Adipocyte (in vitro differentiated cells): ENCODE measurements around the gene DNAJC10.
"Not testable (repeated sequence)": the region's sequence is repeated elsewhere in the genome, so short reads cannot be mapped to it uniquely, and the experiment has no call there.

ENCODE experiments used
- DNase-seq: peaks from one replicate; pipeline ENCODE4 v3.0.0-alpha.2; 2015; ENCODE audit warnings: low read depth
- H3K27me3 ChIP-seq: replicated peaks from 2 replicates; pipeline ENCODE4 v1.7.0; 2013; ENCODE audit warnings: mild to moderate bottlenecking, low read length, moderate library complexity; ENCODE audit not compliant: control insufficient read depth, insufficient read depth
- H3K36me3 ChIP-seq: 2 replicates; pipeline ENCODE4 v1.7.0; 2013; ENCODE audit warnings: low read length, mild to moderate bottlenecking, moderate library complexity; ENCODE audit not compliant: control insufficient read depth, insufficient read depth, severe bottlenecking
- H3K4me1 ChIP-seq: 2 replicates; pipeline ENCODE4 v1.7.0; 2013; ENCODE audit warnings: mild to moderate bottlenecking, low read length, moderate library complexity; ENCODE audit not compliant: control insufficient read depth, insufficient read depth
- H3K4me3 ChIP-seq: 2 replicates; pipeline ENCODE4 v1.7.0; 2013; ENCODE audit warnings: mild to moderate bottlenecking, low read length, moderate library complexity
- H3K9ac ChIP-seq: 2 replicates; pipeline ENCODE4 v1.7.0; 2013; ENCODE audit warnings: mild to moderate bottlenecking, low read length, moderate library complexity
- H3K9me3 ChIP-seq: 2 replicates; pipeline ENCODE4 v1.7.0; 2013; ENCODE audit warnings: mild to moderate bottlenecking, low read length, moderate library complexity; ENCODE audit not compliant: control insufficient read depth

DNAJC10 gene

GRCh38 chr2:182754231-182754630 lies 38.2 kb downstream of the DNAJC10 start:
- no peak for DNase-seq
- Histone ChIP-seq H3K27me3 (no peaks in the 10 kb centered on the region), H3K4me3 (no peak overlapping the region), H3K36me3 (peaks cover 76% of the 10 kb centered on the region), H3K9ac (no peak overlapping the region), H3K9me3 (no peaks in the 10 kb centered on the region), H3K4me1 (no peaks in the 10 kb centered on the region)

- Histone ChIP-seq H3K27me3 (no peaks in the 10 kb centered on the region), H3K9ac (no peak overlapping the region), H3K36me3 (peaks cover 76% of the 10 kb centered on the region), H3K4me3 (no peak overlapping the region), H3K9me3 (no peaks in the 10 kb centered on the region), H3K4me1 (peaks cover 13% of the 10 kb centered on the region)
- DNase-seq = no peak
Measured at GRCh38 chr2:182758379-182758778, 42.3 kb downstream of the DNAJC10 start.

- Histone ChIP-seq H3K36me3 (peaks cover 60% of the 10 kb centered on the region), H3K27me3 (no peaks in the 10 kb centered on the region), H3K9me3 (no peaks in the 10 kb centered on the region), H3K9ac (peak overlapping the region; percentile 40), H3K4me1 (peaks cover 13% of the 10 kb centered on the region), H3K4me3 (no peak overlapping the region)
- DNase-seq = peak; percentile 60
Measured at GRCh38 chr2:182761903-182762302, 45.8 kb downstream of the DNAJC10 start.

GRCh38 chr2:182763311-182763912 lies 47.4 kb downstream of the DNAJC10 start:
- Histone ChIP-seq H3K9ac (no peak overlapping the region), H3K9me3 (no peaks in the 10 kb centered on the region), H3K4me3 (no peak overlapping the region), H3K4me1 (peaks cover 13% of the 10 kb centered on the region), H3K36me3 (peaks cover 45% of the 10 kb centered on the region), H3K27me3 (no peaks in the 10 kb centered on the region)
- DNase-seq = peak; percentile 67

GRCh38 chr2:182766626-182767025 lies 50.6 kb downstream of the DNAJC10 start:
- H3K4me1 ChIP-seq = peaks cover 9% of the 10 kb centered on the region
- H3K4me3 ChIP-seq = no peak overlapping the region
- no peak for DNase-seq
- H3K36me3 ChIP-seq = peaks cover 20% of the 10 kb centered on the region
- no peaks in the 10 kb centered on the region for H3K27me3 ChIP-seq
- H3K9me3 ChIP-seq = no peaks in the 10 kb centered on the region
- H3K9ac ChIP-seq = no peak overlapping the region

- Histone ChIP-seq H3K36me3 (peaks cover 20% of the 10 kb centered on the region), H3K9ac (no peak overlapping the region), H3K4me3 (no peak overlapping the region), H3K9me3 (peaks cover 5% of the 10 kb centered on the region), H3K27me3 (no peaks in the 10 kb centered on the region), H3K4me1 (no peaks in the 10 kb centered on the region)
- peak; percentile 47 for DNase-seq
Measured at GRCh38 chr2:182767578-182767977, 51.5 kb downstream of the DNAJC10 start.

- H3K36me3 ChIP-seq = peaks cover 11% of the 10 kb centered on the region
- DNase-seq, H3K4me3 ChIP-seq, H3K9ac ChIP-seq, H3K27me3 ChIP-seq, H3K9me3 ChIP-seq, H3K4me1 ChIP-seq: not testable (repeated sequence)
Measured at GRCh38 chr2:182768950-182769349, 52.9 kb downstream of the DNAJC10 start.

- Histone ChIP-seq H3K9ac (no peak overlapping the region), H3K4me3 (no peak overlapping the region), H3K9me3 (no peaks in the 10 kb centered on the region), H3K36me3 (peaks cover 42% of the 10 kb centered on the region), H3K27me3 (no peaks in the 10 kb centered on the region), H3K4me1 (no peaks in the 10 kb centered on the region)
- no peak for DNase-seq
Measured at GRCh38 chr2:182779323-182779722, 63.3 kb downstream of the DNAJC10 start.

GRCh38 chr2:182781099-182781498 lies 65.0 kb downstream of the DNAJC10 start:
- not testable (repeated sequence) for H3K27me3 ChIP-seq, DNase-seq, H3K4me3 ChIP-seq, H3K4me1 ChIP-seq, H3K9me3 ChIP-seq, H3K9ac ChIP-seq
- H3K36me3 ChIP-seq = peaks cover 27% of the 10 kb centered on the region

- H3K4me3 ChIP-seq, H3K9me3 ChIP-seq, H3K27me3 ChIP-seq, H3K4me1 ChIP-seq, DNase-seq, H3K9ac ChIP-seq: not testable (repeated sequence)
- peaks cover 14% of the 10 kb centered on the region for H3K36me3 ChIP-seq
Measured at GRCh38 chr2:182782686-182783085, 66.6 kb downstream of the DNAJC10 start.

GRCh38 chr2:182784058-182784706 lies 68.1 kb downstream of the DNAJC10 start:
- Histone ChIP-seq H3K9ac (no peak overlapping the region), H3K36me3 (peaks cover 1% of the 10 kb centered on the region), H3K4me3 (no peak overlapping the region), H3K9me3 (no peaks in the 10 kb centered on the region), H3K27me3 (no peaks in the 10 kb centered on the region), H3K4me1 (no peaks in the 10 kb centered on the region)
- DNase-seq = no peak

- Histone ChIP-seq H3K36me3 (no peaks in the 10 kb centered on the region), H3K9ac (no peak overlapping the region), H3K4me1 (no peaks in the 10 kb centered on the region), H3K27me3 (no peaks in the 10 kb centered on the region), H3K4me3 (no peak overlapping the region), H3K9me3 (no peaks in the 10 kb centered on the region)
- DNase-seq = peak; percentile 73
Measured at GRCh38 chr2:182784777-182785176, 68.7 kb downstream of the DNAJC10 start.
